ENCODE data around the gene TRAK1.

DNA sequence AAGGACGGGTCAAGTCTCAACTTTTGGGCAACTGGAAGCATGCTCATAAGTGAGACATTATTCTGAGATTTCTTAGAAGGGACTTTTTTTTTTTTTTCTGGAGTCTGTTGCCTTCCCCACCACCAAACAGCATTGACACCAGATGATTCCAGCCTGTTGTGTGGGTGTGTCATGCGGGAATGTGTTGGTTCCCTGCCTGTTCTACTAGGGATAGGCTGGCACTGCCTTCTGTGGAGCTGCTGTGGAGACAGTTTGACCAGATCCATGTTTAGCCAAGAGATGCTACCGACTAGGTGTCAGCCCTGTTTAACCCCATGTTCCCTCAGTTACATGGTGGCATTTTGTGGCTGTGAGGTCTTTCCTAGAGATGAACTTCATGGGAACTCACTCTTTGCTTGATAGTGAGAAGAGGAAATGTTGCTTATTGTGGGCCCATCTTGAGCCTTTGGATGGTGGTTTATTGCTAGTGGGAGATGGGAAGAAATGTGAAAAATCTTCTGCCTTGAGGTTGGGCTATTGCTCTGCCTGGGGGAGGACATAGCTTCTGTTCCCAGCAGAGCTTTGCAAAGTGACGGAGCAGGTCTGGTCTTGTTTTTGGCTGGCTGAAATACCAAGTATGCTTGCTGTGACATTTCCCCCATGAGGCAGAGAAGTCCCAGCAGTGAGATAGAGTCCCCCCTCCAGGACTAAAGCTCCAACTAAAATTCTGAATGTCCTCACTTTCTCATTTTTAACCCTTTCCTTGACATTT lies 31.3 kb downstream of the TRAK1 start:
- TF ChIP-seq, protein P1, sequence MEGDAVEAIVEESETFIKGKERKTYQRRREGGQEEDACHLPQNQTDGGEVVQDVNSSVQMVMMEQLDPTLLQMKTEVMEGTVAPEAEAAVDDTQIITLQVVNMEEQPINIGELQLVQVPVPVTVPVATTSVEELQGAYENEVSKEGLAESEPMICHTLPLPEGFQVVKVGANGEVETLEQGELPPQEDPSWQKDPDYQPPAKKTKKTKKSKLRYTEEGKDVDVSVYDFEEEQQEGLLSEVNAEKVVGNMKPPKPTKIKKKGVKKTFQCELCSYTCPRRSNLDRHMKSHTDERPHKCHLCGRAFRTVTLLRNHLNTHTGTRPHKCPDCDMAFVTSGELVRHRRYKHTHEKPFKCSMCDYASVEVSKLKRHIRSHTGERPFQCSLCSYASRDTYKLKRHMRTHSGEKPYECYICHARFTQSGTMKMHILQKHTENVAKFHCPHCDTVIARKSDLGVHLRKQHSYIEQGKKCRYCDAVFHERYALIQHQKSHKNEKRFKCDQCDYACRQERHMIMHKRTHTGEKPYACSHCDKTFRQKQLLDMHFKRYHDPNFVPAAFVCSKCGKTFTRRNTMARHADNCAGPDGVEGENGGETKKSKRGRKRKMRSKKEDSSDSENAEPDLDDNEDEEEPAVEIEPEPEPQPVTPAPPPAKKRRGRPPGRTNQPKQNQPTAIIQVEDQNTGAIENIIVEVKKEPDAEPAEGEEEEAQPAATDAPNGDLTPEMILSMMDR (IDR thresholded peaks at IDR 0.05; ENCODE audit: low read length) = no peak
- no peak for TF ChIP-seq EZH2 (optimal IDR thresholded peaks at IDR 0.05; ENCODE audit: low read depth, low read length)
- no peak for TF ChIP-seq EZH2phosphoT487 (IDR thresholded peaks at IDR 0.05; ENCODE audit: low read length)

All from MM.1S (cell line).